Stimulated activated CD4-positive, alpha-beta T cell treated with anti-CD3 and anti-CD28 coated beads, Interleukin-2, amount 100 ng/mL, for 4 hours (primary cell): ENCODE measurements around the gene C1QTNF1.

Experiments
- DNase-seq: peaks from one replicate; pipeline ENCODE4 v3.0.0-alpha.2; 2020; ENCODE audit warnings: low read depth

The C1QTNF1 gene

DNA sequence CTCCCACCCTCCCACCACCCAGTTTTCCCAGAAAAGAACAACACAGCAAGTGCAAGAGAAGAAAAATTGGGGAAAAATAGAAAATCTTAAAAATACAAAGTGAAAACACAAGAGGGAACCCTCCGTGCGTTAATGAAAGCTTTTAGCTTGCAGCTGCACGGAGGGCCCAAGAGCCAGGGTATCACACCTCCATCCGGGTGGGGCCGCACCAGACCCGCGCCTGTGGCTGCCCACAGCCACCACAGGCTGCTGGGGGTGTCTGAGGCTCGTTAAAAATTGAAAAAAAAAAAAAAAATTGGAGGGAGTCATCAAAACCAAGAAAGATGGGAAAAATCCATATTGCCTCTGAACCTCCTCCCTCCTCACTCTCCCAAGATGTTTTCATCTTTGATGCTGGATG lies 69.3 kb downstream of the C1QTNF1 start:
- no peak for DNase-seq

DNA sequence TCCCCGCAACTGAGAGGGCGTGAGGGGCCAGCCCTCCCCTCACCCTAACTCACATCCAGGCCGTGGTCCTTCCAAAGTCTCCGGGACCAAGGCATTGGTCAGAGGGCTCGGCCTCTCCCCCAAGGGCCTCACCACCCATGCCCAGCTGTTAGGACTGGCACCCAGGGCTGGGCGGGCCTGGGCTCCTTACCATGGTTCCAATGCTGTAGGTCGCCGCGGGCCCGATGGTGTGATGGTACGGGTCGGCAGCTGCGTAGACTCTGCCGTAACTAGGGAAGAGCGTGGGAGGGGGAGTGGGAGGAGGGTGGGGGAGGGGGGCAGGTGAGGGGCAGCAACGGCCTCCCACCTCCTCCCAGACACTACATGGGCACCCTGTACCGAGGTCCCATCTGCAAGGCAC lies 70.3 kb downstream of the C1QTNF1 start:
- no peak for DNase-seq

DNA sequence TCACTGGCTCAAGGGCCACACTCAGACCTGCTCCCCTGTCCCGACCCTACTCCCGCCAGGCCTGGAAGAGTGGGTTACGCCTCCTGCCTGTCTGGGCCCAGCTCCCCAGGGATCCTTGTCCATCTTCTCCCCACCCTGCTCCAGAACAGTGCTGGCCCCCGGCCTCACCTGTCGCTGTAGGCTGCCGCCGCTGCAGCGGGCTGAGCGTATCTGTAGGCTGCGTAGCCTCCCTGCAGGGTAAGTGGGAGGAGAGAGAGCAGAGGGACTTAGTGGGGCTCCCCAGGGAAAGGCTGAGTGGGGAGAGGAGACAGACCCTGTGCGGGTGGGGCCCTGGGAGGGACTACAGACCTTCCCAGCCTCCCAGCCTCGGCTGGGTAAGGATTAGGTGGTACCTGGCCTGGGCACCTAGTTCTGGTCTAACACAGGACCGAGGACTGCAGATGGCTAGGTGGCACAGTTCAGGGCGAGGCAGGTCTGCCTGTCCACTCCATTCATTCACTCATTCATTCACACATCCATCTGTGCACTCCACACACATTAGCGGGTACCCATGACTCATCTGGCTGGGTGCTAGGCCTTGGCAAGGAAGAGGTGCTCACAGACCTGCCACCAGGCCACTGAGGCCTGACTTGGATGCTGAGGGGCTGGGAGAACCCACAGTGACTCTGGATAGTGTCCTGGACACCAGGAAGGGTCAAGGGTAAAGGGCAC lies 71.5 kb downstream of the C1QTNF1 start:
- DNase-seq, result no peak

DNA sequence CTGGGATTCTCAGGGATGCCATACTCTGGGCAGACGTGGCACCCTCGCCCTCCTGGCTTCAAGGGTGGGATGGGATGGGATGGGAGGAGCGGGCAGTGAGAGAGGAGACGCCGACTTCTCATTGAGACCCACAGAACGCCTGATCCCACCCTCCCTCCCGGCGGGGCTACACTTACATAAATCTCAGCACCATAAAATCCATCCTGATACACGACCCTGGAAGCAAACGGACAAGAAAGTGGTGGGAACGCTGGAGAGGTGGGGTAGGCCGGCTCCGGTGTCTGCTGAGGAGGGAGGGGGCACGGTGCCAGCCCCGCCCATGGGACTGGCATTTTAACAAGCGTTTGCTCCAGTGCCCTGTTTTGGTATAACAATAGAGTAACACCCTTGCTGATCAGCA lies 72.5 kb downstream of the C1QTNF1 start:
- DNase-seq, result no peak

DNA sequence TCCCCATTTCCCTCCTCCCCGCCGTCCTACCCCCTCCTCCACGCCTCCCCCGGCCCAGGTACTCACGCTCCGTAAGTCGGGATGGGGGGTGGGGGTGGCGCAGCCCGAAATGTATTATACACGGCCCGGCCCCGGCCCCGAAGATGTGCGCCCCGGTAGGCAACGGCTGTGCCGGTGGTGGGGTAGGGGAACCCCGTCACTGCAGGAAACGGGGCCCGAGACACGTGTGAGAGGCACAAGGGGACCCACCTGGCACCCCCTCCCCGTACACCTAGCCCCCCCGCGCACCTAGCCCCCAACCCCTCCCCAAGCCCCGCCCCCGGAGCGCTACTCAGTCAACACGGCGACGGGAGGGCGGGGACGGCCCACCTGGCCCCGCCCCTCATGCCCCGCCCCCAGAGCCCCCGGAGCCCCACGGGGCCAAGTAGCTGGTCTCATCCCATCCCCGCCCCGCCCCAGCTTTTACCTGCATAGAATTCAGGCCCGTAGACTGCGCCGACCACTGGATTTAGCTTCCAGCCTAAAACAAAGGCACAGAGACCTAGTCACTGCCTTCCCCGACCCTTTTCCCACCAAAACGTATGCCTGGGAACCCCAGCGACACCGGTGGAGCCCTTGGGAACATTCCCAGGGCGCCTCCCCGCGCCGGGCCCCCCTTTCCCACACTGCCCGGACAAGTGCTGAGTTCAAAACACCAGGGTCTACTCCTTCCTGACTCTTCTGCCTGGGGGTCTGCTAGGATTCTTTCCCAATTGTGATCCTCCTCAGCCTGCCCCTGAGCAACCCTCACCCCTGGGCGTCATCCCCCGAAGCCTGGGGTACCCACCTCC lies 73.5 kb downstream of the C1QTNF1 start:
- DNase-seq, result no peak

DNA sequence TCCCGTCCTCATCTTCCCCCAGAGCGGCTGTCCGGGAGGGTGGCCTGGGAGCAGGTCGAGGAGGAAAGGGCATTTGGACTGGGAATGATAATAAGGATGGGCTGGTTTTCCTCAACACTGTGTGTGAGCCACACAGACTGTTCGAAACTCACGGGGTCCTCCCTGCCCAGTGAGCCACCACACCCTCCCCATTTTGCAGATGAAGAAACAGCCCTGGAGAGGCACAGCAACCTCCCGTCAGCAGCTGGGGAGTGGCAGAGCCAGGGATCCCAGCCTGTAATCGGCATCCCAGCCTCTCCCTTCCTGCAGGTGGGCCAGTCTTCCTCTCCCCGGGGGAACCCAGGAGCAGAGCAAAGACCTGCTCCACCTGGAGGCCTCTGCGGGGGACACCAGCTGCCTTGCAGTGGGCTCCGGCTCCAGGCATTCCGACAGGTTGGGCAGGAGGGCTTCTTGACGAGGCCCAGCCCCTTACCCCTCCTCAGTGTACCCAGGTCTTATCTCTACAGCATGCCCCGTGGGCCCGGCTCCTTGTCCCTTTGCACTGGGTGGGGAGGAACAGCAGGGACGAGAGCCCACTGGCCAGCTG lies 74.4 kb downstream of the C1QTNF1 start:
- DNase-seq, result no peak
